Measurements from ENCODE around the gene IL3. TPM values are rescaled to one million over a fixed set of nuclear protein-coding genes. Genes with fewer than 3 reads are reported as not detected.

Gene IL3
- total RNA-seq, 1 donor from 2014 or later: not detected

DNA sequence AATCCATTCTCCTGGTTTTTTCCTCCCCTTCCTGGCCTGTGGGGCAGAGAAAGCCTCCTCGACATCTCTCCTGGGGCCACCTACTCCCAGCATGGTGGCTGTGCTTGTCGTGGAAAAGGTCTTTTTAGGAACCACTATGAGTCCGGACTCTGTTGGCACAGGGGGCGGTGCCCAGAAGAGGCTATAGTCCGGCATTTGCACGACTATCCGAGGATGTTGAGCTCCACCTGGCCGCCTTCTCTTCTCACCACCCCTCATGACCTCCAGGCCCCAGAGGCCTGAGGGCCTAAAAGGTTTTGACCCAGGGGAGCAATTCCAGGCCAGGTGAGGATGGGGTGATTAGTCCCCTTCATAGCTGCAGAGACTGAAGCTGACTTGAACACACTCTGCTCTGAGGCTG lies 27.2 kb downstream of the IL3 start:
- no peaks in the 10 kb centered on the region for H3K9me3 ChIP-seq (ENCODE audit: insufficient read depth, low read depth, low read length)
- H3K36me3 ChIP-seq (ENCODE audit: insufficient read depth, low read length): no peaks in the 10 kb centered on the region
- H3K4me3 Mint-ChIP-seq (ENCODE audit: unreplicated experiment): no peak overlapping the region
- H2AFZ ChIP-seq (ENCODE audit: low read depth, low read length): no peak overlapping the region
- peaks cover 2% of the 10 kb centered on the region for H3K27me3 Mint-ChIP-seq (ENCODE audit: low read depth, unreplicated experiment)
- no peak overlapping the region for H3K4me3 ChIP-seq (ENCODE audit: insufficient read depth, low read depth, low read length)
- peaks cover 14% of the 10 kb centered on the region for H3K4me1 Mint-ChIP-seq (ENCODE audit: low read depth, unreplicated experiment)
- H3K9ac ChIP-seq (ENCODE audit: low read length): no peak overlapping the region
- H3K36me3 Mint-ChIP-seq (ENCODE audit: low read depth, unreplicated experiment): no peaks in the 10 kb centered on the region
- no peaks in the 10 kb centered on the region for H3K79me2 ChIP-seq (ENCODE audit: insufficient read depth, low read length)
- no peak overlapping the region for H3K4me2 ChIP-seq (ENCODE audit: low read length)
- DNase-seq (ENCODE audit: low read depth): no peak
- H3K27me3 ChIP-seq (ENCODE audit: insufficient read depth, low read length): no peaks in the 10 kb centered on the region
- no peak overlapping the region for H3K27ac Mint-ChIP-seq (ENCODE audit: unreplicated experiment)
- H3K4me1 ChIP-seq (ENCODE audit: insufficient read depth, low read length): peaks cover 26% of the 10 kb centered on the region
- H4K20me1 ChIP-seq (ENCODE audit: insufficient read depth, low read length): no peaks in the 10 kb centered on the region
- FAIRE-seq: no peak
- no peaks in the 10 kb centered on the region for H3K9me3 Mint-ChIP-seq (ENCODE audit: unreplicated experiment)
- no peak for TF ChIP-seq EZH2 (IDR thresholded peaks at IDR 0.05; ENCODE audit: insufficient read depth, low read length)
- TF ChIP-seq, protein P1, sequence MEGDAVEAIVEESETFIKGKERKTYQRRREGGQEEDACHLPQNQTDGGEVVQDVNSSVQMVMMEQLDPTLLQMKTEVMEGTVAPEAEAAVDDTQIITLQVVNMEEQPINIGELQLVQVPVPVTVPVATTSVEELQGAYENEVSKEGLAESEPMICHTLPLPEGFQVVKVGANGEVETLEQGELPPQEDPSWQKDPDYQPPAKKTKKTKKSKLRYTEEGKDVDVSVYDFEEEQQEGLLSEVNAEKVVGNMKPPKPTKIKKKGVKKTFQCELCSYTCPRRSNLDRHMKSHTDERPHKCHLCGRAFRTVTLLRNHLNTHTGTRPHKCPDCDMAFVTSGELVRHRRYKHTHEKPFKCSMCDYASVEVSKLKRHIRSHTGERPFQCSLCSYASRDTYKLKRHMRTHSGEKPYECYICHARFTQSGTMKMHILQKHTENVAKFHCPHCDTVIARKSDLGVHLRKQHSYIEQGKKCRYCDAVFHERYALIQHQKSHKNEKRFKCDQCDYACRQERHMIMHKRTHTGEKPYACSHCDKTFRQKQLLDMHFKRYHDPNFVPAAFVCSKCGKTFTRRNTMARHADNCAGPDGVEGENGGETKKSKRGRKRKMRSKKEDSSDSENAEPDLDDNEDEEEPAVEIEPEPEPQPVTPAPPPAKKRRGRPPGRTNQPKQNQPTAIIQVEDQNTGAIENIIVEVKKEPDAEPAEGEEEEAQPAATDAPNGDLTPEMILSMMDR (IDR thresholded peaks at IDR 0.05; ENCODE audit: insufficient read depth, low read depth, low read length): no peak
- no peak overlapping the region for H3K27ac ChIP-seq (ENCODE audit: low read depth, low read length)

DNA sequence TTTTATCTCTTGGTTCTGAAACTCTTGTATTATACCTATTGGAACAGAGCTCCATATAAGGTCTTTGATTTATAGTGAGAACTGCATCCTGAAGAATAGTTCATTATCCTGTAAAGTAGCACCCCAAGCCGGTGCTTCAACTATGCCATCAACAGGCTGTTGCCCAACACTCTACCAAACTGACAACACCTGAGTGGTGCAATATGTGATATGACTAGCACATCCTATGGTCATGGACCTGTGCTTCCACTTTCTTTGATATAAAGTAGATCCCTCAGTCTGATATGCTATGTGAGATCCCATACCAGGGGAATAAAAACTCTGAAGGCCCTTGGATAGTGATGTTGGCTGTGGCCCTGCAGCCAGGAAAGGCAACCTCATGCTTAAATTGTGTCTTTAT lies 28.9 kb downstream of the IL3 start:
- Mint-ChIP-seq H3K9me3 (ENCODE audit: unreplicated experiment) (no peaks in the 10 kb centered on the region), H3K4me3 (ENCODE audit: unreplicated experiment) (no peak overlapping the region), H3K27me3 (ENCODE audit: low read depth, unreplicated experiment) (peaks cover 2% of the 10 kb centered on the region), H3K27ac (ENCODE audit: unreplicated experiment) (no peak overlapping the region), H3K4me1 (ENCODE audit: low read depth, unreplicated experiment) (peaks cover 19% of the 10 kb centered on the region), H3K36me3 (ENCODE audit: low read depth, unreplicated experiment) (no peaks in the 10 kb centered on the region)
- no peaks in the 10 kb centered on the region for H3K9me3 ChIP-seq (ENCODE audit: insufficient read depth, low read depth, low read length)
- H3K4me2 ChIP-seq (ENCODE audit: low read length): no peak overlapping the region
- H3K9ac ChIP-seq (ENCODE audit: low read length): no peak overlapping the region
- H3K4me3 ChIP-seq (ENCODE audit: insufficient read depth, low read depth, low read length): no peak overlapping the region
- no peaks in the 10 kb centered on the region for H3K27me3 ChIP-seq (ENCODE audit: insufficient read depth, low read length)
- DNase-seq (ENCODE audit: low read depth) (no peak), FAIRE-seq (no peak)
- H3K36me3 ChIP-seq (ENCODE audit: insufficient read depth, low read length): no peaks in the 10 kb centered on the region
- no peaks in the 10 kb centered on the region for H4K20me1 ChIP-seq (ENCODE audit: insufficient read depth, low read length)
- no peaks in the 10 kb centered on the region for H3K79me2 ChIP-seq (ENCODE audit: insufficient read depth, low read length)
- TF ChIP-seq EZH2 (IDR thresholded peaks at IDR 0.05; ENCODE audit: insufficient read depth, low read length): no peak
- TF ChIP-seq, protein P1 (IDR thresholded peaks at IDR 0.05; ENCODE audit: insufficient read depth, low read depth, low read length): no peak
- peaks cover 33% of the 10 kb centered on the region for H3K4me1 ChIP-seq (ENCODE audit: insufficient read depth, low read length)
- H3K27ac ChIP-seq (ENCODE audit: low read depth, low read length): no peak overlapping the region
- no peak overlapping the region for H2AFZ ChIP-seq (ENCODE audit: low read depth, low read length)

DNA sequence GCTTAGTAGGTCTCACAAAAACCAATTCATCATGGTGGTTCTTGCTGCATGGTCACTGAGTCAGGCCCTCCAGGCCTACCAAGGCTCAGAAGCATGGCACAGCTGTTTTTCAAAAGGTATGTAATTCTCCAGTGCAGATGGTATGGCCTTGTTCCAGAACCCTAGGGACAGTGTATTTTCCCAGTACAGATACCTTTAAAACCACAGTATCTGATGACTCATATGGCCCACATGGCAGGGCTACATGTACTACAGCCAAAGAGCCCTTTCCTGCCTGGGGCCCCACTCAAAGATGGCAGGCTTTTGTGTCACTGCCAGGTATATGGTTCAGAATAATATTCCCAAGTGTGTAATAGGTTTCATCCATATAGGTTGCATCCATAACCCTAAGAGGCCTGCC lies 29.7 kb downstream of the IL3 start:
- Histone ChIP-seq H3K4me1 (ENCODE audit: insufficient read depth, low read length) (peaks cover 40% of the 10 kb centered on the region), H3K9me3 (ENCODE audit: insufficient read depth, low read depth, low read length) (no peaks in the 10 kb centered on the region), H3K9ac (ENCODE audit: low read length) (no peak overlapping the region), H3K36me3 (ENCODE audit: insufficient read depth, low read length) (no peaks in the 10 kb centered on the region), H3K4me2 (ENCODE audit: low read length) (no peak overlapping the region), H2AFZ (ENCODE audit: low read depth, low read length) (no peak overlapping the region), H4K20me1 (ENCODE audit: insufficient read depth, low read length) (no peaks in the 10 kb centered on the region), H3K27ac (ENCODE audit: low read depth, low read length) (no peak overlapping the region), H3K4me3 (ENCODE audit: insufficient read depth, low read depth, low read length) (no peak overlapping the region), H3K27me3 (ENCODE audit: insufficient read depth, low read length) (no peaks in the 10 kb centered on the region), H3K79me2 (ENCODE audit: insufficient read depth, low read length) (no peaks in the 10 kb centered on the region)
- TF ChIP-seq EZH2 (IDR thresholded peaks at IDR 0.05; ENCODE audit: insufficient read depth, low read length): no peak
- TF ChIP-seq, protein P1 (IDR thresholded peaks at IDR 0.05; ENCODE audit: insufficient read depth, low read depth, low read length): no peak
- no peak for FAIRE-seq
- Mint-ChIP-seq H3K4me3 (ENCODE audit: unreplicated experiment) (no peak overlapping the region), H3K27ac (ENCODE audit: unreplicated experiment) (no peak overlapping the region), H3K4me1 (ENCODE audit: low read depth, unreplicated experiment) (peaks cover 25% of the 10 kb centered on the region), H3K36me3 (ENCODE audit: low read depth, unreplicated experiment) (no peaks in the 10 kb centered on the region), H3K27me3 (ENCODE audit: low read depth, unreplicated experiment) (peaks cover 2% of the 10 kb centered on the region), H3K9me3 (ENCODE audit: unreplicated experiment) (no peaks in the 10 kb centered on the region)
- DNase-seq (ENCODE audit: low read depth): peak; percentile 92
